ENCODE data around the gene SRD5A3. TPM values are rescaled to one million over a fixed set of nuclear protein-coding genes. Genes with fewer than 3 reads are reported as not detected.

Gene SRD5A3
- total RNA-seq (2021; ENCODE audit: unreplicated experiment) (17.0 TPM), Bru-seq, nascent RNA (percentile 52 among the genes with signal in this experiment), BruChase-seq, experiment 1, labeled RNA remaining after a 2-hour chase (percentile 54 among the genes with signal in this experiment), BruChase-seq, experiment 2, labeled RNA remaining after a 6-hour chase (percentile 63 among the genes with signal in this experiment)
- 13.3 TPM for polyA plus RNA-seq (2012; ENCODE audit: insufficient read length)
- long read RNA-seq, full-length matches to known transcripts: 40 of 49 reads
- long read RNA-seq, partial matches to known transcripts: 3 of 49 reads
- long read RNA-seq, other reads (novel, unspliced or antisense): 6 of 49 reads

DNA sequence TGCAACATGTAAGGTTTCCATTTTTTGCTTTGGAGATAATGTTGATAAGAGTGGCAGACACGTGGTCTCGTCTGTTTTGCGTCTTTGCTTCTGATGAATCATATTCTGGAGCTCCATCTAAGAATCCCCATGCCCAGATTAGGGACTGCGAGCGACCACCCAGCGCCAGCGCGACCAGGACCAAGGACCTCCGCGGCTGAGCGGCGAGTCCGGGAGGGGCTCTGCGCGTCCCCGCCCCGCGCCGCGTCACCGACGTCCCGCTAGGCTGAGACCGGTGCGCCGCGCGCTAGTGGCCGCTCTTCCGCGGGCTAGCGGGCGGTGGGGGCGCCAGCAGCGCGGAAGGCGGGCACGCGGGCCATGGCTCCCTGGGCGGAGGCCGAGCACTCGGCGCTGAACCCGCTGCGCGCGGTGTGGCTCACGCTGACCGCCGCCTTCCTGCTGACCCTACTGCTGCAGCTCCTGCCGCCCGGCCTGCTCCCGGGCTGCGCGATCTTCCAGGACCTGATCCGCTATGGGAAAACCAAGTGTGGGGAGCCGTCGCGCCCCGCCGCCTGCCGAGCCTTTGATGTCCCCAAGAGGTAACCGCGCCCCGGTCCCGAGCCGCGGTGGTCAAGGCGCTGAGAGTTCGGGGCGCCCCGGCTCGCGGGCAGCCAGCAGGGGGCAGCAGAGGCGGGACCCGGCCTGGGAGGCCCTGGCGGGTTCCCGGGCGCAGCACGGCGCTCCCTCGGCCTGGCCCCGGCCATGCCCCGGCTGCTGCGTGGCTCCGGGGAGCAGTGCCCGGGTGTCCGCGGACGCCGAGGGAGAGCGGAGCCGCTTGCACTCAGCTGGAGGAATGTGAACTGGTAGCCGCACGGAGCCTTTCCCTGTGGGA lies at the start of gene SRD5A3:
Gene SRD5A3 (plus strand): TSS at position 263 of the 871 bp plus-strand sequence. CDS start 95 bp downstream, at position 358.
- H3K4me1 ChIP-seq (ENCODE audit: control insufficient read depth, insufficient read depth, low read length): peaks cover 7% of the 10 kb centered on the region; the same call in 1 of the 2 replicates
- no peaks in the 10 kb centered on the region for H3K27me3 ChIP-seq (ENCODE audit: control insufficient read depth, insufficient read depth, low read length)
- ChIA-PET POLR2A (interaction anchor here (0.6 to 0.7 kb wide), 2 partner anchors 16 to 273 kb away, joined by 3 to 4 read pairs; no protein-coding TSS in a partner anchor), CTCF (no interaction called here)
- TF ChIP-seq TCF7L2 (IDR thresholded peaks at IDR 0.05; ENCODE audit: low read depth, low read length) (peak; percentile 99), SIN3A (IDR thresholded peaks at IDR 0.05; ENCODE audit: borderline replicate concordance, insufficient read depth, low read depth, low read length) (no peak), REST (IDR thresholded peaks at IDR 0.05; ENCODE audit: insufficient read depth in 1 of 2, low read depth in 2 of 2, low read length in 1 of 2) (no peak), POLR2AphosphoS5 (IDR thresholded peaks at IDR 0.05; ENCODE audit: low read depth, low read length) (peak; percentile 58)
- TF ChIP-seq, protein P1, sequence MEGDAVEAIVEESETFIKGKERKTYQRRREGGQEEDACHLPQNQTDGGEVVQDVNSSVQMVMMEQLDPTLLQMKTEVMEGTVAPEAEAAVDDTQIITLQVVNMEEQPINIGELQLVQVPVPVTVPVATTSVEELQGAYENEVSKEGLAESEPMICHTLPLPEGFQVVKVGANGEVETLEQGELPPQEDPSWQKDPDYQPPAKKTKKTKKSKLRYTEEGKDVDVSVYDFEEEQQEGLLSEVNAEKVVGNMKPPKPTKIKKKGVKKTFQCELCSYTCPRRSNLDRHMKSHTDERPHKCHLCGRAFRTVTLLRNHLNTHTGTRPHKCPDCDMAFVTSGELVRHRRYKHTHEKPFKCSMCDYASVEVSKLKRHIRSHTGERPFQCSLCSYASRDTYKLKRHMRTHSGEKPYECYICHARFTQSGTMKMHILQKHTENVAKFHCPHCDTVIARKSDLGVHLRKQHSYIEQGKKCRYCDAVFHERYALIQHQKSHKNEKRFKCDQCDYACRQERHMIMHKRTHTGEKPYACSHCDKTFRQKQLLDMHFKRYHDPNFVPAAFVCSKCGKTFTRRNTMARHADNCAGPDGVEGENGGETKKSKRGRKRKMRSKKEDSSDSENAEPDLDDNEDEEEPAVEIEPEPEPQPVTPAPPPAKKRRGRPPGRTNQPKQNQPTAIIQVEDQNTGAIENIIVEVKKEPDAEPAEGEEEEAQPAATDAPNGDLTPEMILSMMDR (IDR thresholded peaks at IDR 0.05): peak; percentile 91
- H3K9me3 ChIP-seq (ENCODE audit: control insufficient read depth, insufficient read depth, low read depth, low read length): no peaks in the 10 kb centered on the region
- intact Hi-C loops (cut with micrococcal nuclease; ENCODE audit: unreplicated experiment): loop anchor here (5.0 kb wide), 1 partner anchor 51 kb away; the partner anchor contains the start of gene TMEM165
- in situ Hi-C loops (cut with HindIII; ENCODE audit: low pct_unique_long_range_greater_than_20kb, low sequenced_read_pairs): no loop called here
- peak within 1 kb of the TSS; percentile 87 for H3K27ac ChIP-seq (ENCODE audit: low read length)
- DNase-seq (ENCODE audit: low read depth, low spot score): peak; percentile 5
- no peaks in the 10 kb centered on the region for H3K36me3 ChIP-seq (ENCODE audit: control insufficient read depth, insufficient read depth, low read length)
- BruUV-seq (replicated peaks): no TSS peak
- H3K4me3 ChIP-seq (ENCODE audit: low read depth in 2 of 2, low read length in 2 of 2): peak within 1 kb of the TSS; percentile 56 to 66
- peak; percentile 98 for ATAC-seq

- intact Hi-C loops (cut with micrococcal nuclease; ENCODE audit: unreplicated experiment) (no loop called here), in situ Hi-C loops (cut with HindIII; ENCODE audit: low pct_unique_long_range_greater_than_20kb, low sequenced_read_pairs) (no loop called here)
- ATAC-seq (no peak), DNase-seq (ENCODE audit: low read depth, low spot score) (no peak)
- CTCF ChIA-PET: no interaction called here
- Histone ChIP-seq H3K36me3 (ENCODE audit: control insufficient read depth, insufficient read depth, low read length) (no peaks in the 10 kb centered on the region), H3K27ac (ENCODE audit: low read length) (no peak overlapping the region), H3K4me3 (ENCODE audit: low read depth in 2 of 2, low read length in 2 of 2) (no peak overlapping the region), H3K9me3 (ENCODE audit: control insufficient read depth, insufficient read depth, low read depth, low read length) (no peaks in the 10 kb centered on the region), H3K4me1 (ENCODE audit: control insufficient read depth, insufficient read depth, low read length) (no peaks in the 10 kb centered on the region), H3K27me3 (ENCODE audit: control insufficient read depth, insufficient read depth, low read length) (no peaks in the 10 kb centered on the region)
- TF ChIP-seq POLR2AphosphoS5 (IDR thresholded peaks at IDR 0.05; ENCODE audit: low read depth, low read length) (no peak), SIN3A (IDR thresholded peaks at IDR 0.05; ENCODE audit: borderline replicate concordance, insufficient read depth, low read depth, low read length) (no peak), TCF7L2 (IDR thresholded peaks at IDR 0.05; ENCODE audit: low read depth, low read length) (no peak), REST (IDR thresholded peaks at IDR 0.05; ENCODE audit: insufficient read depth in 1 of 2, low read depth in 2 of 2, low read length in 1 of 2) (no peak)
- TF ChIP-seq, protein P1 (IDR thresholded peaks at IDR 0.05): no peak
- BruUV-seq (replicated peaks): no TSS peak
- POLR2A ChIA-PET: no interaction called here
These were observed 48.7 kb upstream of the SRD5A3 start for GRCh38 chr4:55297346-55297745.
